HUES6 (cell line): ENCODE data around the gene TRABD2B.
A peak's percentile ranks its signal among the peaks of the same experiment; 100 is the strongest.

Source experiments
- H3K27ac ChIP-seq: 2 replicates; pipeline ENCODE4 v1.7.0; 2013; ENCODE audit warnings: low read depth, mild to moderate bottlenecking, low read length, inconsistent platforms
- H3K27me3 ChIP-seq: 2 replicates; pipeline ENCODE4 v1.6.1; 2013; ENCODE audit warnings: low read length; ENCODE audit not compliant: control insufficient read depth, insufficient read depth
- H3K36me3 ChIP-seq: 2 replicates; pipeline ENCODE4 v1.6.1; 2013; ENCODE audit warnings: low read length; ENCODE audit not compliant: control insufficient read depth, insufficient read depth
- H3K4me1 ChIP-seq: 2 replicates; pipeline ENCODE4 v1.6.1; 2013; ENCODE audit warnings: low read length; ENCODE audit not compliant: control insufficient read depth, insufficient read depth
- H3K4me3 ChIP-seq: 2 replicates; pipeline ENCODE4 v1.5.1; 2013; ENCODE audit warnings: low read depth, low read length
- H3K9ac ChIP-seq: one replicate; pipeline ENCODE4 v1.6.1; 2013; ENCODE audit warnings: mild to moderate bottlenecking, low read length
- H3K9me3 ChIP-seq: 2 replicates; pipeline ENCODE4 v1.6.1; 2013; ENCODE audit warnings: low read depth, low read length; ENCODE audit not compliant: control insufficient read depth, insufficient read depth

TRABD2B gene

DNA sequence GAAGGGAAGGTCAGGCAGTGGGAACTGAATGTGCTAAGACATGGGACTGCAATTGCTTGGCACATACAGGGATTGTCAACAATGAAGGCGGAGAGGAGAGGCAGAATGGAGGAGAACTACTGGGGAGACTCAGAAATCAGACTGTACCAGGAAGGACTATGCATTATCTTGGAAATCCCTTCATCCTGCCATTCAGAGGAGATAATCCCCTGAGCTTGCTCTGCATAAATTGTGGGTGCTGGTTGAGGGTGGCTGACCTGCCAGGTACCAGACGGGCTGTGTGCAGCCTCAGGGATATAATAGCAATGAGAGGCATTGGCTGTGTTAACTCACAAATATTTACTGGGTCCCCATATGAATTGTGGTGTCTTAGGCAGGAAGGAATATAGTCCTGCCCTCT lies 5.0 kb upstream of the TRABD2B start:
- H3K9me3 ChIP-seq, result no peaks in the 10 kb centered on the region
- H3K27ac ChIP-seq, result no peak overlapping the region
- H3K4me3 ChIP-seq, result no peak overlapping the region
- H3K9ac ChIP-seq, result no peak overlapping the region
- peaks cover 31% of the 10 kb centered on the region for H3K27me3 ChIP-seq
- peaks cover 46% of the 10 kb centered on the region for H3K4me1 ChIP-seq
- H3K36me3 ChIP-seq, result no peaks in the 10 kb centered on the region

DNA sequence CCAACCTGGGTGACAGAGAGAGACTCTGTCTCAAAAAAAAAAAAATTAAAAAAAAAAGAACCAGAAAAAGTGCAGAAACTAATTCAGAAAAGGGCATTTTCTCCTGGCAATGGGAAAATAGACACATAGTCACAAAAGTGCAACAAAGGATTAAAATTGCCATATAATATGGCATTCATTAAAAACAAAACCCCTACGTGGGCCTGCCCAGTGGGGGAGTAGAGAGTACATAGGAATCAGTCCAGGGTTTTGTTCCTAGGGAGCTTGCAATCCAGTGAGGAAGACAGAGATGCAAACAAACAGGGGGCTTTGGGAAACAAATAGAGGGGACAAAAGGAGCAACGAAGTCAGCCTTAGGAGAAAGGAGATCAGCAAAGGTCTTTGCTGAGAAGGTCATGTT lies 4.5 kb upstream of the TRABD2B start:
- H3K9me3 ChIP-seq, result no peaks in the 10 kb centered on the region
- H3K27ac ChIP-seq, result no peak overlapping the region
- no peak overlapping the region for H3K9ac ChIP-seq
- H3K27me3 ChIP-seq, result peaks cover 31% of the 10 kb centered on the region
- no peak overlapping the region for H3K4me3 ChIP-seq
- H3K36me3 ChIP-seq, result no peaks in the 10 kb centered on the region
- peaks cover 43% of the 10 kb centered on the region for H3K4me1 ChIP-seq

DNA sequence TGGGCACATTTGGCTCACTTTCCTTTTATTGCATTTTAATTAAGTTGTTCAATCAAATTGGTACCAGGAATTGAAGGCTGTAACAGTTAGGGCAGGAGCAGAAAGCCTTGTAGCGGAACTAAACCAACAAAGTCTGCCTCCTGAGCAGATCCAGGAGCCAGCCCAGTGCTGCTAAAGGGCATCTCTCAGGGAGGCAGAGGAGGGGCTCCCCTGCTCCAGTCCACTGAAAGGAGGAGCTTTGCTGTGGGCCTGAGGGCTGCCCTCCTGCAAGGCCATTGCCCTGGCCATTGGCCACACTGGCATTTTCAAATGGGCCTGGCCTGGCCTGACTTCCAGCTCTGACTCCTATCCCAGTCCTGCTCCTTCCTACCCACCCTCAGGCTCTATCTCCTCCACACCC lies 3.7 kb upstream of the TRABD2B start:
- H3K4me3 ChIP-seq, result no peak overlapping the region
- H3K9me3 ChIP-seq, result no peaks in the 10 kb centered on the region
- peaks cover 42% of the 10 kb centered on the region for H3K4me1 ChIP-seq
- no peak overlapping the region for H3K9ac ChIP-seq
- peaks cover 32% of the 10 kb centered on the region for H3K27me3 ChIP-seq
- H3K27ac ChIP-seq, result no peak overlapping the region
- no peaks in the 10 kb centered on the region for H3K36me3 ChIP-seq

DNA sequence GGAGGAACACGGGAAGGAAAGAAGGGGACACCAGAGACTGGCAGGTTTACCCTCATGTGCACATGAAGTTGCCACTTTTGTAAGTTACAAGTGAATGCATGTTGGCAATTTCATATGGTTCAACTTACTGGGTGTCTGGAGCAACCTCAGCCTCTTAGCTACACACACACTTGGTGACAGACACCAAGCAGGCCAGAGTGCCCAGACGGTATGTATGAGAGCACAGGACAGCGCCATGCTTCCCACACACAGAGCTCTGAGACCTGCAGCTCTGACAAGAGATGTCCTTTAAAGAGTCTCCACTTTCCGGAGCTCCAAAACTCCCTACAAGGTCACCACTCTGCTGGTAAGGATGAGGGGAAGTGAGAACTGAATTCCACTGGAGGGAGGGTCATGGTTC lies 1.9 kb upstream of the TRABD2B start:
- Histone ChIP-seq H3K36me3 (peaks cover 3% of the 10 kb centered on the region; the same call in 1 of the 2 replicates), H3K27me3 (peaks cover 46% of the 10 kb centered on the region), H3K9me3 (no peaks in the 10 kb centered on the region), H3K4me1 (peaks cover 41% of the 10 kb centered on the region), H3K27ac (no peak overlapping the region), H3K9ac (no peak overlapping the region), H3K4me3 (no peak overlapping the region)

DNA sequence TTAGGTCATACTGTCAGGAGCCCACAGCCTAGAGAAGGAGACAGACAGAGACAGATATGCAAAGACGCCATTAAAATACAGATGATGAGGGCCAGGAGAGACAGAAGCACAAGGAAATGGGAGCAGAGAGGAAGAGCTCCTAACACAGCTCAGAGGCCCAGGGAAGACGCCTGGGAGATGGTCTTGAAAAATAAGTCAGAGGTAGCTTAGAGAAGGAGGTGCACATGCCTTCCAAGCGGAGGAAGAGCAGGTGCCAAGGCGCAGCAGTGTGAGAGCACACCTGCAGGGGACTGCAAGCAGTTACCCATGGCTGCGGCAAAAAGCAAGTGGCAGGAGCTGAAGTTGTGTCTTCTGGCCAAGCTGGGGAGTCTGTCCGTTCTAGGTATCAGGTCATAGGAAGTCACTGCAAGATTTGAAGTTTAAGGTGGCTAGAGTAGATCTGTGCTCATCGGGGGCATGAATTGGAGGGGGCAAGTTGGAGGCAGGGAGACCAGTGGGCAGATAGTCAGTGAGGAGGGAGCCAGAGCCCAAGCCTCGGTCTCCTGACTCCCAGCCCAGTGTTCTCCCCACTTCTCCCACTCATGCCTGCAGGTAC lies 1.3 kb upstream of the TRABD2B start:
- H3K4me3 ChIP-seq, result no peak overlapping the region
- no peak overlapping the region for H3K27ac ChIP-seq
- H3K9ac ChIP-seq, result no peak overlapping the region

DNA sequence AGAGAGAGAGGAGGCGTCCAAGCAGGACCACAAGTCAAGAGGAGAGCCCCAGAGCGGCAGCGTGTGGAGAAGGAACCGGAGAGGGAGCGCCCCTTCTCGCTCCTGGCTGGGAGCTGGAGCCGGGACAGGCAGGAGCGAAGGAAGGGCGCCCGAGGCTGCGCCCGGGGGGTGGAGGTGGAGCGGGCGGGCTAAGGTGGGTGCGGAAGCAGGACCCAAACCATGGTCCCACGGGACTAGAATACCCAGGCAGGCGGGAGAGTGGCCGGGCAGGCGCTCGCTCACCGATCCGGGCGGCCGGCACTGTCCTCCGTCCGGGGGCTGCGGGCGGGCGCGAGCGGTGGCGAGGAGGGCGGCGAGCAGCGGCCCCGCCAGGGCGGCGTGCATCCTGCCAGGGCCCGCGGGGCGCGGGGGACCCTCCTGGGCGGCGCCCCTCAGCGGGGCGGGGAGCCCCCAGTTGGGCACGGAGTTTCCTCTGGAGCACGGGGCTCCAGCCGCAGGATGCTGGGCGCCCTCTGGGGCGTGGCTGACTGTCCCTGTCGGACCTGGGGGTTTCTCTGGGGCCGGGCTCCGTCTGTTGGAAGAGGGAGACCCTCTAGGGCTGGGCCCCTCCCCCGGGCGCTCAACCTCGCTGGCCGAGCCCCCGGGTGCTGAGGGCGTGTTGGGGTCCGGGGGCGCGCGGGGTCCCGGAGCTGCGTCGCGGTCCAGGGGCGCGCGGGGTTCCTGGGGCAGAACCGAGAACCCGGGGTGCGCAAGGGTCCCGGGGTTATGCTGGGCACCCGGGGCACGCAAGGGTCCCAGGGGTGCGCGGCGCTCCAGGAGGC lies 569 bp downstream of the TRABD2B start:
- Histone ChIP-seq H3K36me3 (peaks cover 7% of the 10 kb centered on the region), H3K4me1 (peaks cover 55% of the 10 kb centered on the region), H3K4me3 (peak overlapping the region; percentile 70), H3K9me3 (no peaks in the 10 kb centered on the region), H3K27me3 (peaks cover 46% of the 10 kb centered on the region), H3K27ac (peak overlapping the region; percentile 48; the same call in 1 of the 2 replicates), H3K9ac (peak overlapping the region; percentile 70)

More for the DNA sequence above, 1.3 kb upstream of the TRABD2B start:
- Histone ChIP-seq H3K4me1 (peaks cover 42% of the 10 kb centered on the region), H3K27me3 (peaks cover 46% of the 10 kb centered on the region), H3K36me3 (peaks cover 7% of the 10 kb centered on the region), H3K9me3 (no peaks in the 10 kb centered on the region)

DNA sequence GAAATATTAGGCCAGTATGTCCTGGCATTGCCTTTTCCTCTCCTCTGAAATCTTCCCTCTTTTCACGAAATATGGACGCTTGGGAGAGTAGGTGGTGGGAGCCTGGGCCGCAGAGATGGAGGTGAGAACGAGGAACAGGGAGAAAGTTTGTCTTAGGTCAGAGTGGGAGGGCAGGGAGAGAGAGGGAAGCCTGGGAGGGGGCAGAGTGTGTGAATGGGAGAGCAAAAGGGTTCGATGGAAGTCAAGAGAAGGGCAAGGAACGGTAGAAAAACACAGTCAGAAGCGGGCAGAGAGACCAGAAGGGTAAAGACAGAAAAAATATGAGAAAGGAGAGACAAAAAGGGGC lies 1.2 kb downstream of the TRABD2B start:
- H3K9me3 ChIP-seq, result no peaks in the 10 kb centered on the region
- H3K4me1 ChIP-seq, result peaks cover 56% of the 10 kb centered on the region
- H3K36me3 ChIP-seq, result peaks cover 7% of the 10 kb centered on the region
- peak overlapping the region; percentile 70 for H3K4me3 ChIP-seq
- H3K9ac ChIP-seq, result peak overlapping the region; percentile 70
- peaks cover 46% of the 10 kb centered on the region for H3K27me3 ChIP-seq
- no peak overlapping the region for H3K27ac ChIP-seq

DNA sequence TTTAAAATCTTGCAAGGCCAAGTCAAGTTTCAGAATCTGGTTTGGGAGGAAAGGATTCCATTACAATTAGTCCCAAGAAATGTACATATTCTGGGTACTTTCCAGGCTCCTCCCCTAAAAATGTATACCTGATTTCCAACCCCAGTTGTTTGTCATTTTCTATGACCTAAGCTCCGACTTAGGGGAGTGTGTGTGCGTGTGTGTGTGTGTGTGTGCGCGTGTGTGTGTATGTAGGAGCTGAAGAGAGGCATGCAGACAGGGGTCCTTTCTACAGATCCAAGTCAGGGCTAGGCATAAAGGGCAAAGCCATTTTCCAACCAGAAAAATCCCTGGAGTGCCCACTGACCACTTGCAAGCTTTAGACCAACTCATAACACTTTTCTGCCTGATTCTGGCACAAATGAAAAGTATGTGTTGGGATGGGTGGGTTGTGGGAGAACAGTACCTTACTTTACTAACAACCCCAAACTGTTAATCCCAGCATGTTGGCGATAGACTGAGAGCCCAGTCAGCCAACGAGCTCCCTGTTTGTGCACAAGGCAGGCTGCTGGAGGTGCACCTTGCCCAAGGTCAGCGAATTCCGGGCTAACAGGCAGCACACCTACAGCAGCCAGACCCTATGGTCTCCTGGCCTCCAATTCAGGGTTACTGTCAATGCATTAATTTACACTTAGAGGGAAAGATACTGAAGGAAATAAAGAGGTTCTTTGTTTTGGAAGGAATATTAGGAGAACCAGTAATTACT lies 1.7 kb downstream of the TRABD2B start:
- Histone ChIP-seq H3K27me3 (peaks cover 45% of the 10 kb centered on the region), H3K9me3 (no peaks in the 10 kb centered on the region), H3K27ac (no peak overlapping the region), H3K9ac (peak overlapping the region; percentile 70), H3K36me3 (peaks cover 7% of the 10 kb centered on the region), H3K4me3 (peak overlapping the region; percentile 70), H3K4me1 (peaks cover 56% of the 10 kb centered on the region)

DNA sequence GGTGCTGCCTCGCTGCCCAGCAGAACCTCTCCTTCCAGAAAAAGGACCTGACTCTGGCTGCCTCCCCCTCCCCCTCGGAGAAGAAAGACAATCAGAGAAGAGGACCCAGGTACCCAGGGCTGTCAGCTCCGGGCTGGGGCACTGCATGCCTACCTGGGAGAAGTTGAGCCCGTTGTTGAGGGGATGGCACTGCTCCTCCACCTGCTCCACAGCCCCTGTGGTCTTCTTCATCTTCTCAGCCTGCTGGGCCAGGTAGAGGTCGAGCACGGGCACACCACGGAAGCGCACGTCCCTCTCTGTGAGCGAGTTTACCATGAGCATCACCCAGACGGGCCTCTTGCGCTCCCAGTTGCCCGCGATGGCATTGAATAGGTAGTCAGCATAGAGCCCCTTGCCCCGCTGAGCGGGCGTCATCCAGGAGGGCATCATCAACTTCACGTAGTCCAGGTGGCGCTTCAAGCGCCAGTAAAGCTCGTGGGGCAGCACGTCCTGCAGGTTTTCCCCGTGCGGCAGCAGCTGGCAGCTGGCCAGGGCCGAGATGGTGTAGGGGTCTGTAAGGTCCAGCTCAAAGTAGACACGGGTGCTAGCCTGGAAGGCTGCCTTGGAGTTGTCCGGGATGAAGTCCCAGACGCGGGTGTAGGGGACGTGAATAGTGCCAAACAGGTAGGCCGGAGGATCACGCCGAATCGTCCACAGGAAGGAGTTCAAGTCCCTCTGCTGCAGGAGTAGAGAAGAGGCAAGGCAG lies 3.1 kb downstream of the TRABD2B start:
- no peak overlapping the region for H3K4me3 ChIP-seq
- H3K27ac ChIP-seq, result no peak overlapping the region
- peaks cover 7% of the 10 kb centered on the region for H3K36me3 ChIP-seq
- peaks cover 37% of the 10 kb centered on the region for H3K27me3 ChIP-seq
- peaks cover 56% of the 10 kb centered on the region for H3K4me1 ChIP-seq
- H3K9ac ChIP-seq, result no peak overlapping the region
- no peaks in the 10 kb centered on the region for H3K9me3 ChIP-seq

DNA sequence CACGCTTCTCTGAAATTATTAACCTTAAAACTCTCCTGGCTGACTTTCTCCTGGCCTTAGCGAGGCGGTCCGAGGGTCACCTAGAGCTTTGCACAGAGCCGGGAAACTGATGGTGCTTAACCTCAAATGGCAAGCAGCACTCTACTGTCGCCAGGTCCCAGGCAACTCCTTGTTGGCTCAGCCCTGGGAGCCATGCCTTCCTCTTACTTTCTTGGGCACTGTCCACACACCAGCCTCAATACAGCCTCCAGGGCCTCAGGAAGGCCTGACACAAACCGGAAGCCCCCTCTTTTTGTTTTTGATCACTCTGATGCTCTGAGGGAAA lies 3.8 kb downstream of the TRABD2B start:
- Histone ChIP-seq H3K36me3 (peaks cover 7% of the 10 kb centered on the region), H3K9me3 (no peaks in the 10 kb centered on the region), H3K27me3 (peaks cover 30% of the 10 kb centered on the region), H3K27ac (no peak overlapping the region), H3K4me3 (no peak overlapping the region), H3K9ac (no peak overlapping the region), H3K4me1 (peaks cover 52% of the 10 kb centered on the region)
